ENCODE measurements around the gene CHML.

CHML gene

DNA sequence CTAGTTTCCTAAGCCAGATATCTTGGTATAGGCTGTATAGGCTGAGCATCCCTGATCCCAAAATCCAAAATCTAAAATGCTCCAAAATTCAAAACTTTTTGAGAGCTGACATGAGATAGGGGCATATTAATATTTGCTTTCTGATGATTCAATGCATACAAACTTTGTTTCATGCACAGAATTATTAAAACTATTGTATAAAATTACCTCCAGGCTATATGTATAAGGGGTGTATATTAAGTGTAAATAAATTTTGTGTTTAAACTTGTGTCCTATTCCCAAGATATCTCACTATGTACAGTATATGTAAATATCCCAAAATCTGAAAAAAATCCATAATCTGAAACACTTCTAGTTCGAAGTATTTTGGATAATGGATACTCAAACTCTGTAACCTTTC is 14.5 kb upstream of the CHML start:
- no peaks in the 10 kb centered on the region for H3K9me3 ChIP-seq
- no peaks in the 10 kb centered on the region for H3K36me3 ChIP-seq
- peaks cover 13 to 20% of the 10 kb centered on the region in 2 experiments for H3K4me1 ChIP-seq (ENCODE audit: control insufficient read depth in 1 of 2, insufficient read depth in 1 of 2, low read depth in 1 of 2, low read length in 1 of 2)
- H3K27ac ChIP-seq: no peak overlapping the region
- TF ChIP-seq, protein P1, sequence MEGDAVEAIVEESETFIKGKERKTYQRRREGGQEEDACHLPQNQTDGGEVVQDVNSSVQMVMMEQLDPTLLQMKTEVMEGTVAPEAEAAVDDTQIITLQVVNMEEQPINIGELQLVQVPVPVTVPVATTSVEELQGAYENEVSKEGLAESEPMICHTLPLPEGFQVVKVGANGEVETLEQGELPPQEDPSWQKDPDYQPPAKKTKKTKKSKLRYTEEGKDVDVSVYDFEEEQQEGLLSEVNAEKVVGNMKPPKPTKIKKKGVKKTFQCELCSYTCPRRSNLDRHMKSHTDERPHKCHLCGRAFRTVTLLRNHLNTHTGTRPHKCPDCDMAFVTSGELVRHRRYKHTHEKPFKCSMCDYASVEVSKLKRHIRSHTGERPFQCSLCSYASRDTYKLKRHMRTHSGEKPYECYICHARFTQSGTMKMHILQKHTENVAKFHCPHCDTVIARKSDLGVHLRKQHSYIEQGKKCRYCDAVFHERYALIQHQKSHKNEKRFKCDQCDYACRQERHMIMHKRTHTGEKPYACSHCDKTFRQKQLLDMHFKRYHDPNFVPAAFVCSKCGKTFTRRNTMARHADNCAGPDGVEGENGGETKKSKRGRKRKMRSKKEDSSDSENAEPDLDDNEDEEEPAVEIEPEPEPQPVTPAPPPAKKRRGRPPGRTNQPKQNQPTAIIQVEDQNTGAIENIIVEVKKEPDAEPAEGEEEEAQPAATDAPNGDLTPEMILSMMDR (IDR thresholded peaks at IDR 0.05): no peak
- no peak overlapping the region for H3K4me3 ChIP-seq (ENCODE audit: low read depth in 1 of 2, low read length in 1 of 2)
- no peaks in the 10 kb centered on the region for H3K27me3 ChIP-seq

DNA sequence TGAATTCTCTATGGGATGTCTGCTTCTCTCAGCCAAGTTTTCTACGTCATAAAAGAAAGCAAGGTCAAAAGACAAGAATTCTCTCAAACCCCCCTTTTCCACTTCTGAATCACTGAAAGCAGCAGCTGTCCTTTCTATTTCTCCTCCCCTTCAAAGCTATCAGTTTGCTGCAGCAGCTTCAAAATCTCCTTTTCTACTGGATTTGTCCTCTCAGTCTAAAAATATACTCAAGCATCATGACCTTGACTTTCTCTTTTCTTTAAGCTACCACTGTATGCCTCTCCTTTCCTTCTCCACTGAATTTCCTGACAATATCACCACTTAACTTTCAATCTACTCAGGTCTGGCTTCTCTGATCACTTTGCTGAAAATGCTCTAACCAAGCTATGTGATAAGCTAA is 13.8 kb upstream of the CHML start:
- Histone ChIP-seq H3K9me3 (no peaks in the 10 kb centered on the region), H3K36me3 (no peaks in the 10 kb centered on the region), H3K4me3 (ENCODE audit: low read depth in 1 of 2, low read length in 1 of 2) (no peak overlapping the region), H3K27me3 (peaks cover 3% of the 10 kb centered on the region), H3K4me1 (ENCODE audit: control insufficient read depth in 1 of 2, insufficient read depth in 1 of 2, low read depth in 1 of 2, low read length in 1 of 2) (peaks cover 13 to 20% of the 10 kb centered on the region in 2 experiments), H3K27ac (no peak overlapping the region)
- TF ChIP-seq, protein P1 (IDR thresholded peaks at IDR 0.05): no peak

DNA sequence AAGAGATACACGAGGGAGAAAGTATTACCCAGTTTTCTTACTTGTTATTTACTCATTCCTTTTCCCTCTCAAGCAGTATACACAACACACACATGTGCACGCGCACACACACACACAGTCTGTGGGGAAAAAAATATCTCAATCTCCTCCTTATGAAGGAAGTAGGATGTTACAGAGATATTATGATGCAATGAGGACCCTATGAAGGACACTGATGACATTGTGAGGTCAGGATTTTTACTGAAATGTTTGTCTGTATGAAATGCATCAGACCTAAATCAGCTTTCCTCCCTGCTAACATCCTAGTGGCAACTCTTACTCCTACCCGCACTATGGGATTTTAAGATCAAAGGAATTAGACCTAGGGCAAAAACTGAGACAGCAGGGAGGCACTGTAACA is 11.8 kb upstream of the CHML start, which contains the start of gene WDR64:
WDR64 (plus strand) TSS at position 270 of the 400 bp plus-strand sequence. CDS start 204 bp downstream, outside the sequence.
- H3K4me3 ChIP-seq (ENCODE audit: low read depth in 1 of 2, low read length in 1 of 2): no peak within 1 kb of the TSS
- TF ChIP-seq, protein P1 (IDR thresholded peaks at IDR 0.05): no peak
- peaks cover 13 to 20% of the 10 kb centered on the region in 2 experiments for H3K4me1 ChIP-seq (ENCODE audit: control insufficient read depth in 1 of 2, insufficient read depth in 1 of 2, low read depth in 1 of 2, low read length in 1 of 2)
- no peak within 1 kb of the TSS for H3K27ac ChIP-seq
- H3K36me3 ChIP-seq: no peaks in the 10 kb centered on the region
- peaks cover 6% of the 10 kb centered on the region for H3K27me3 ChIP-seq
- no peaks in the 10 kb centered on the region for H3K9me3 ChIP-seq

DNA sequence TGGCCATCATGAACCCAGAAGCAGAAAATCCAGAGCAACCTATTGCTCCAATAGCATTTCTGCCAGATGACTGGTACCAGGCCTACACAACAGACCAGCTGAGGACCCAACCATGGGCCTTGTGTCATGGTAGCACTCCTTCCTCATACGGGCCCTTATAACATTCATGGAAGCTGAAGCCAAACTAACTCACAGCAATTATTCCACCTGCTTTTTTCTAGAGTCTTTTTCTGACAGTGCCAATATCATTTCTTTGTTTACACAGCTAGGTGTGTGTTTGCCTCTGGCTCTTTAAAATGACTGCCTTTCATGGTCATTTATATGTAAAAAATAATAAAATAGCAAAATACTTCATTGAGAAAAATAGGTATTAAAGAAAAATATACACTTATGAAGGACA is 8.0 kb upstream of the CHML start:
- Histone ChIP-seq H3K9me3 (no peaks in the 10 kb centered on the region), H3K4me3 (ENCODE audit: low read depth in 1 of 2, low read length in 1 of 2) (no peak overlapping the region), H3K27me3 (peaks cover 6% of the 10 kb centered on the region), H3K4me1 (ENCODE audit: control insufficient read depth in 1 of 2, insufficient read depth in 1 of 2, low read depth in 1 of 2, low read length in 1 of 2) (peaks cover 13 to 20% of the 10 kb centered on the region in 2 experiments), H3K36me3 (no peaks in the 10 kb centered on the region), H3K27ac (no peak overlapping the region)
- TF ChIP-seq, protein P1 (IDR thresholded peaks at IDR 0.05): no peak

DNA sequence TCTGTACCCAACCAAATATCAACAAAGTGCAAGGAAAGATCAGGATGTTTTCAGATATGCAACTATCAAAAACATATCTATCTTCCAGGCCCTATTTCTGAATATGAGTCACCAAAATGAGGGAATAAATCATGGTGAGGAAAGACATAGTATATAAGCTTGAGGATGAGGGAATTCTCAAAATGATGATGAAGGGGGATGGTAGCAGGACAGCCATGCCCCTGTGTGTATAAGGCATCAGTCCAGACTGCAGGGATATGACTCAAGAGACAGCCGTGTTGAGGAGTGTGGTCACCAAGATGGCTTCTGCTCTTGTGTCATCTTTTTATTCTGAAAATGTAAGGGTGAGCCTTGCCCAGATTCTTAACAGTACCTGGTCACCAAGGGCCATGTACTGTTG is 7.5 kb upstream of the CHML start:
- no peak overlapping the region for H3K4me3 ChIP-seq (ENCODE audit: low read depth in 1 of 2, low read length in 1 of 2)
- TF ChIP-seq, protein P1 (IDR thresholded peaks at IDR 0.05): no peak
- no peaks in the 10 kb centered on the region for H3K36me3 ChIP-seq
- peaks cover 6% of the 10 kb centered on the region for H3K27me3 ChIP-seq
- no peak overlapping the region for H3K27ac ChIP-seq
- no peaks in the 10 kb centered on the region for H3K9me3 ChIP-seq
- peaks cover 13 to 20% of the 10 kb centered on the region in 2 experiments for H3K4me1 ChIP-seq (ENCODE audit: control insufficient read depth in 1 of 2, insufficient read depth in 1 of 2, low read depth in 1 of 2, low read length in 1 of 2)

DNA sequence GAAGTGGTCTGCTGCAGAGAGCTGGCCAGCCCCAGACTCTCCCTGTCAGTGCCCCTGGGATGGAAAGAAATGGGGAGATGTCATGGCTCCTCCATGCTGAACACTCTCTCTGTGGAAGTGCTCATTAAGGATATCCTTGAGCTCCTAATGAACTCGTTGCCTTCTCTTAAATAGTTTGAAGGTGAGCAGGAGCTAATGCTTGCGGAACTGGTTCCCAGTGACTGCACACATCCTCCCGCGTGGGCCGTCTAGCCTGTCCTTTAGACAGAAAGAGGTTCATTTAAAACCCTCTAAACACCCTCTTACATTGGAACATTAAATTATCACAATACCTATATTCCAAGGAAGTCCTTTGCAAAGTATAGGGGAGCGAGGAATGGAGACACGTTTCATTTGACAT is 6.0 kb upstream of the CHML start:
- TF ChIP-seq, protein P1 (IDR thresholded peaks at IDR 0.05): no peak

More for the DNA sequence above, 6.0 kb upstream of the CHML start:
- Histone ChIP-seq H3K36me3 (no peaks in the 10 kb centered on the region), H3K27me3 (peaks cover 6% of the 10 kb centered on the region), H3K4me3 (ENCODE audit: low read depth in 1 of 2, low read length in 1 of 2) (no peak overlapping the region), H3K27ac (no peak overlapping the region), H3K9me3 (no peaks in the 10 kb centered on the region), H3K4me1 (ENCODE audit: control insufficient read depth in 1 of 2, insufficient read depth in 1 of 2, low read depth in 1 of 2, low read length in 1 of 2) (peaks cover 5 to 8% of the 10 kb centered on the region in 2 experiments)

Measured in neutrophil (primary cell).